ENCODE measurements around the gene EEFSEC.

Gene EEFSEC

GRCh38 chr3:128338536-128339330 is 185.5 kb downstream of the EEFSEC start:
- no peak overlapping the region for H3K4me2 ChIP-seq (ENCODE audit: low read depth, low read length)
- H3K9me2 ChIP-seq (replicated peaks; ENCODE audit: insufficient read depth, low read length) = no peaks in the 10 kb centered on the region
- no peak overlapping the region for H3K4me3 ChIP-seq (ENCODE audit: low read length)
- no peak overlapping the region for H2AFZ ChIP-seq (ENCODE audit: low read length)
- H3K27ac ChIP-seq (ENCODE audit: low read length) = no peak overlapping the region
- H4K20me1 ChIP-seq (ENCODE audit: insufficient read depth, low read length) = no peaks in the 10 kb centered on the region
- H3F3A ChIP-seq (ENCODE audit: insufficient read depth, low read length) = no peaks in the 10 kb centered on the region
- no peak overlapping the region for H3K9ac ChIP-seq (ENCODE audit: low read length)
- TF ChIP-seq EZH2phosphoT487 (IDR thresholded peaks at IDR 0.05; ENCODE audit: low read length) = no peak
- H3K27me3 ChIP-seq (replicated peaks; ENCODE audit: insufficient read depth, low read length) = no peaks in the 10 kb centered on the region
- no peak for DNase-seq
- no peaks in the 10 kb centered on the region for H3K4me1 ChIP-seq (ENCODE audit: low read length)
- no peaks in the 10 kb centered on the region for H3K9me3 ChIP-seq (replicated peaks; ENCODE audit: insufficient read depth, low read length)
- no peaks in the 10 kb centered on the region for H3K79me2 ChIP-seq (ENCODE audit: low read length)
- H3K36me3 ChIP-seq (replicated peaks; ENCODE audit: insufficient read depth, low read length) = no peaks in the 10 kb centered on the region

- Histone ChIP-seq H3K4me1 (ENCODE audit: low read length) (no peaks in the 10 kb centered on the region), H3K4me3 (ENCODE audit: low read length) (no peak overlapping the region), H3F3A (ENCODE audit: insufficient read depth, low read length) (no peaks in the 10 kb centered on the region), H3K27ac (ENCODE audit: low read length) (no peak overlapping the region), H3K9ac (ENCODE audit: low read length) (no peak overlapping the region), H3K4me2 (ENCODE audit: low read depth, low read length) (no peak overlapping the region), H2AFZ (ENCODE audit: low read length) (no peak overlapping the region), H3K36me3 (replicated peaks; ENCODE audit: insufficient read depth, low read length) (no peaks in the 10 kb centered on the region), H4K20me1 (ENCODE audit: insufficient read depth, low read length) (no peaks in the 10 kb centered on the region), H3K27me3 (replicated peaks; ENCODE audit: insufficient read depth, low read length) (no peaks in the 10 kb centered on the region), H3K79me2 (ENCODE audit: low read length) (no peaks in the 10 kb centered on the region), H3K9me2 (replicated peaks; ENCODE audit: insufficient read depth, low read length) (no peaks in the 10 kb centered on the region), H3K9me3 (replicated peaks; ENCODE audit: insufficient read depth, low read length) (no peaks in the 10 kb centered on the region)
- TF ChIP-seq EZH2phosphoT487 (IDR thresholded peaks at IDR 0.05; ENCODE audit: low read length) = no peak
- TF ChIP-seq EZH2 (optimal IDR thresholded peaks at IDR 0.05; ENCODE audit: low read depth, low read length) = no peak
- TF ChIP-seq CTCF (IDR thresholded peaks at IDR 0.05; ENCODE audit: low read length) = no peak
- DNase-seq = no peak
Observed at GRCh38 chr3:128339491-128340012, 186.3 kb downstream of the EEFSEC start.

GRCh38 chr3:128340198-128340903 is 187.1 kb downstream of the EEFSEC start:
- H3F3A ChIP-seq (ENCODE audit: insufficient read depth, low read length) = no peaks in the 10 kb centered on the region
- no peaks in the 10 kb centered on the region for H3K79me2 ChIP-seq (ENCODE audit: low read length)
- no peak for DNase-seq
- H3K27ac ChIP-seq (ENCODE audit: low read length) = no peak overlapping the region
- no peaks in the 10 kb centered on the region for H4K20me1 ChIP-seq (ENCODE audit: insufficient read depth, low read length)
- no peak overlapping the region for H3K4me2 ChIP-seq (ENCODE audit: low read depth, low read length)
- H3K9ac ChIP-seq (ENCODE audit: low read length) = no peak overlapping the region
- no peaks in the 10 kb centered on the region for H3K27me3 ChIP-seq (replicated peaks; ENCODE audit: insufficient read depth, low read length)
- H3K9me2 ChIP-seq (replicated peaks; ENCODE audit: insufficient read depth, low read length) = no peaks in the 10 kb centered on the region
- H3K9me3 ChIP-seq (replicated peaks; ENCODE audit: insufficient read depth, low read length) = no peaks in the 10 kb centered on the region
- no peak overlapping the region for H3K4me3 ChIP-seq (ENCODE audit: low read length)
- no peaks in the 10 kb centered on the region for H3K4me1 ChIP-seq (ENCODE audit: low read length)
- no peak overlapping the region for H2AFZ ChIP-seq (ENCODE audit: low read length)
- H3K36me3 ChIP-seq (replicated peaks; ENCODE audit: insufficient read depth, low read length) = no peaks in the 10 kb centered on the region
- TF ChIP-seq EZH2phosphoT487 (IDR thresholded peaks at IDR 0.05; ENCODE audit: low read length) (no peak), EZH2 (optimal IDR thresholded peaks at IDR 0.05; ENCODE audit: low read depth, low read length) (no peak), CTCF (IDR thresholded peaks at IDR 0.05; ENCODE audit: low read length) (no peak)

All from MM.1S (cell line).